DOHH2 (cell line): ENCODE results near the gene ZNF592.

Experiments
- H3F3A ChIP-seq: fragments of 200-600 bp; sonication (generic), shearing (Covaris generic); 2 replicates; pipeline ENCODE4 v1.6.0; 2016; ENCODE audit warnings: antibody characterized with exemption, mild to moderate bottlenecking; ENCODE audit not compliant: control insufficient read depth, insufficient read depth
- H3K27ac ChIP-seq: fragments of 200-600 bp; sonication (generic); 2 replicates; pipeline ENCODE4 v1.5.1; 2014; ENCODE audit warnings: low read depth, mild to moderate bottlenecking, low read length, moderate library complexity
- H3K27me3 ChIP-seq: fragments of 200-600 bp; sonication (generic); 2 replicates; pipeline ENCODE4 v1.6.1; 2014; ENCODE audit warnings: mild to moderate bottlenecking, low read length, mixed read lengths; ENCODE audit not compliant: control insufficient read depth
- H3K36me3 ChIP-seq: fragments of 200-600 bp; sonication (generic); 2 replicates; pipeline ENCODE4 v1.6.1; 2014; ENCODE audit warnings: mild to moderate bottlenecking, low read length, moderate library complexity, mixed read lengths; ENCODE audit not compliant: control insufficient read depth
- H3K4me1 ChIP-seq: fragments of 200-600 bp; sonication (generic); 2 replicates; pipeline ENCODE4 v1.6.1; 2014; ENCODE audit warnings: mild to moderate bottlenecking, low read length, mixed read lengths; ENCODE audit not compliant: control insufficient read depth
- H3K4me2 ChIP-seq: fragments of 200-600 bp; sonication (generic); 2 replicates; pipeline ENCODE4 v1.6.0; 2014; ENCODE audit warnings: mild to moderate bottlenecking, low read length, moderate library complexity
- H3K4me3 ChIP-seq: fragments of 200-600 bp; sonication (generic); 2 replicates; pipeline ENCODE4 v1.5.1; 2014; ENCODE audit warnings: mild to moderate bottlenecking, low read length, mixed read lengths
- H3K79me2 ChIP-seq: fragments of 200-600 bp; sonication (generic); 2 replicates; pipeline ENCODE4 v1.6.1; 2014; ENCODE audit warnings: mild to moderate bottlenecking, low read length, mixed read lengths; ENCODE audit not compliant: control insufficient read depth
- H3K9me2 ChIP-seq: fragments of 200-600 bp; sonication (generic); replicated peaks from 2 replicates; pipeline ENCODE4 v1.6.1; 2014; ENCODE audit warnings: mild to moderate bottlenecking, low read length, mixed read lengths; ENCODE audit not compliant: control insufficient read depth
- H3K9me3 ChIP-seq: fragments of 200-600 bp; sonication (generic); 2 replicates; pipeline ENCODE4 v1.6.1; 2014; ENCODE audit warnings: antibody characterized with exemption, low read length, mixed read lengths; ENCODE audit not compliant: control insufficient read depth, insufficient read depth
- H4K20me1 ChIP-seq: fragments of 200-600 bp; sonication (generic); 2 replicates; pipeline ENCODE4 v1.6.0; 2014; ENCODE audit warnings: low read depth, mild to moderate bottlenecking, antibody characterized with exemption, low read length, moderate library complexity; ENCODE audit not compliant: control insufficient read depth, insufficient read depth
- CTCF ChIP-seq: fragments of 200-600 bp; sonication (generic); IDR thresholded peaks from one replicate; pipeline ENCODE4 v1.5.1; 2014; ENCODE audit warnings: antibody characterized with exemption, mild to moderate bottlenecking, low read depth, low read length; ENCODE audit not compliant: poor library complexity, severe bottlenecking
- EZH2phosphoT487 ChIP-seq: fragments of 200-600 bp; sonication (generic); IDR thresholded peaks from 2 replicates; pipeline ENCODE4 v1.6.1; 2017; ENCODE audit warnings: borderline replicate concordance, mild to moderate bottlenecking, antibody characterized with exemption, low read length, moderate library complexity, mixed read lengths

ZNF592 gene

DNA sequence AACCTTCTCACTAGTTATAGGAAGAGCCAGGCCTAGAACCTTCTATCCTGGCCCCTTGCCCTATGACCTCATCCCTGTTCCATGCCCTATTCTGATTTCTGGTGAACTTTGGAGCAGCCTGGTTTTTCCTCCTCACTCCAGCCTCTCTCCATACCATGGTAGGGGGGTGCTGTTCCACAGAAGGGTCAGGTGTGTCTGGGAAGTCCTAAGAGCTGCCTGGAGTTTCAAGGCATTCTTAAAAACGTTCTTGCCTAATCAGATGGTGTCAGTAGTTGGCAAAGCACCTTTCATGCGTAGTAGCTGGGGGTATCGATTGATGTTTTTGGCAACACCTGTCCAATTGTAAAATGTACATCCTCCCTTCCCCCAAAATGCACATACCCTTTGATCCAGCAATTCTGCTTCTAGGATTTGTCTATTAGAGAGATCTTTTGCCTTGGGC lies 52.0 kb downstream of the ZNF592 start:
- no peak for TF ChIP-seq EZH2phosphoT487
- TF ChIP-seq CTCF, result no peak
- Histone ChIP-seq H3K4me3 (no peak overlapping the region), H3K9me3 (no peaks in the 10 kb centered on the region), H3K27me3 (no peaks in the 10 kb centered on the region), H3K27ac (no peak overlapping the region), H4K20me1 (0 out of 2 replicates have a peak, but pooled peaks cover under 1% of the 10 kb centered on the region), H3K4me2 (no peak overlapping the region), H3K79me2 (0 out of 2 replicates have a peak, but pooled peaks cover under 1% of the 10 kb centered on the region), H3K9me2 (no peaks in the 10 kb centered on the region), H3F3A (no peaks in the 10 kb centered on the region), H3K4me1 (no peaks in the 10 kb centered on the region), H3K36me3 (peaks cover 69% of the 10 kb centered on the region)

- Histone ChIP-seq H3K9me3 (no peaks in the 10 kb centered on the region), H3K27ac (no peak overlapping the region), H3K9me2 (no peaks in the 10 kb centered on the region), H3K4me1 (no peaks in the 10 kb centered on the region), H3K4me3 (no peak overlapping the region), H3K27me3 (no peaks in the 10 kb centered on the region), H3K36me3 (peaks cover 44% of the 10 kb centered on the region), H3F3A (no peaks in the 10 kb centered on the region), H3K4me2 (no peak overlapping the region), H3K79me2 (no peaks in the 10 kb centered on the region), H4K20me1 (no peaks in the 10 kb centered on the region)
- TF ChIP-seq CTCF (no peak), EZH2phosphoT487 (no peak)
These were observed 55.9 kb downstream of the ZNF592 start for GRCh38 chr15:84804005-84804900.

DNA sequence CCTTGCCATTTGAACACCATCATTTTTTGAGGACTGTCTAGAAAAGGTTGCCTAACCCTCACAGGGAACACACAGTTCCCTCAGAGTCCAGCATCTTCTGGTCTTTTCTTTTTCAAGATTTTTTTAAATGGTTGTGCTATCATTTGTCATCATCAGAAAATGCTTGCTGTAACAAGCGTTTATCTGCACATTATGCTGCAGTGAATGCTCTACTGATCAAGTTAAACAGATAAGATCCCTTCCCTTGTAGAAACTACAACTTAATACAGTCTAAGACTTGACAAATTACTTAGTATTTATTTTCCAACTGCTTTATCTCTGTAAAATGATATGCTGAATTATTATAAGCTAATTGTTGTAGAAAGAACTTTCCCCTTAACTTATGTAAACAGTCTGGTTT lies 56.8 kb downstream of the ZNF592 start:
- Histone ChIP-seq H3F3A (no peaks in the 10 kb centered on the region), H4K20me1 (no peaks in the 10 kb centered on the region), H3K27ac (no peak overlapping the region), H3K9me3 (no peaks in the 10 kb centered on the region), H3K4me3 (no peak overlapping the region), H3K27me3 (no peaks in the 10 kb centered on the region), H3K4me1 (no peaks in the 10 kb centered on the region), H3K36me3 (peaks cover 34% of the 10 kb centered on the region), H3K79me2 (no peaks in the 10 kb centered on the region), H3K9me2 (no peaks in the 10 kb centered on the region), H3K4me2 (no peak overlapping the region)
- TF ChIP-seq EZH2phosphoT487 (no peak), CTCF (no peak)
